Adipocyte (in vitro differentiated cells): ENCODE data around the gene CYP2B6.
"Not testable (repeated sequence)": the region's sequence is repeated elsewhere in the genome, so short reads cannot be mapped to it uniquely, and the experiment has no call there.

Experiments used
- DNase-seq: peaks from one replicate; pipeline ENCODE4 v3.0.0-alpha.2; 2015; ENCODE audit warnings: low read depth
- H3K27me3 ChIP-seq: replicated peaks from 2 replicates; pipeline ENCODE4 v1.7.0; 2013; ENCODE audit warnings: mild to moderate bottlenecking, low read length, moderate library complexity; ENCODE audit not compliant: control insufficient read depth, insufficient read depth
- H3K36me3 ChIP-seq: 2 replicates; pipeline ENCODE4 v1.7.0; 2013; ENCODE audit warnings: low read length, mild to moderate bottlenecking, moderate library complexity; ENCODE audit not compliant: control insufficient read depth, insufficient read depth, severe bottlenecking
- H3K4me1 ChIP-seq: 2 replicates; pipeline ENCODE4 v1.7.0; 2013; ENCODE audit warnings: mild to moderate bottlenecking, low read length, moderate library complexity; ENCODE audit not compliant: control insufficient read depth, insufficient read depth
- H3K4me3 ChIP-seq: 2 replicates; pipeline ENCODE4 v1.7.0; 2013; ENCODE audit warnings: mild to moderate bottlenecking, low read length, moderate library complexity
- H3K9ac ChIP-seq: 2 replicates; pipeline ENCODE4 v1.7.0; 2013; ENCODE audit warnings: mild to moderate bottlenecking, low read length, moderate library complexity
- H3K9me3 ChIP-seq: 2 replicates; pipeline ENCODE4 v1.7.0; 2013; ENCODE audit warnings: mild to moderate bottlenecking, low read length, moderate library complexity; ENCODE audit not compliant: control insufficient read depth

Gene CYP2B6

DNA sequence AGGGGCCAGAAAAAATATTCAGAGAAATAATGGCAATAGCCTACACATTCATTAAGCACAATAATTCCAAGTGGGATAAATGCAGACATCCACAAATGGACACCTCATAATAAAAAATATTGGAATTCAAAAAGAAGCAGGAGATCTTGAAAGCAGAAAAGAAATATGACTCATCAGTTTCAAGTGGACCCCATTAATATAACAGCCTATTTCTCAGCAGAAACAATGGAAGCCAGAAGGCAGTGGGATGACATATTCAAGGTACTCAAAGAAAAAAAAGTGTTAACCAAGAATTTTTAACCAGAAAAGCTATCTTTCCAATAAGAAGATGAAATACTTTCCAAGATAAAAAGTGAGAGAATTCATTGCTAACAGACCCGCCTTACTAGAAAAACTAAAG lies 48.7 kb downstream of the CYP2B6 start:
- Histone ChIP-seq H3K9ac (no peak overlapping the region), H3K4me1 (no peaks in the 10 kb centered on the region), H3K27me3 (no peaks in the 10 kb centered on the region), H3K4me3 (no peak overlapping the region), H3K36me3 (no peaks in the 10 kb centered on the region), H3K9me3 (peaks cover 8% of the 10 kb centered on the region)
- no peak for DNase-seq

DNA sequence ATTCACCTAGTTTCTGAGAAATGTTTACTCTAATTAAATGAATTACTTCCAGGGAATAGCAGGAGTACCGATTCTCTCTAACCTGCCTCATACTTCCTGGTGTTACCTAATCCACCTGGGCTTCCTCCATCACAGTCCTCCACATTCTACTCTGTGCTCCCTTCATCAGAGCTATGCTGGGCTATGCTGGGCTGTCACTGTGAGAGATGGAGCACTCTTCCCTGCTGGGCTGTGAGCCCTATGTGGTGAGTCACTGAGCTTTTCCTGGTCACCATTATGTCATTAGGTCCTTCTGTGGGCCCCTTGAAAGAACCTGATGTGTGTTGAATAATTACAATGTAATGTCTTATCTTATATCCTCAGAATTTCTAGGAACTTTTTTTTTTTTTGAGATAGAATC lies 54.0 kb downstream of the CYP2B6 start:
- not testable (repeated sequence) for H3K4me3 ChIP-seq, H3K9ac ChIP-seq, H3K36me3 ChIP-seq, DNase-seq, H3K9me3 ChIP-seq, H3K27me3 ChIP-seq, H3K4me1 ChIP-seq

DNA sequence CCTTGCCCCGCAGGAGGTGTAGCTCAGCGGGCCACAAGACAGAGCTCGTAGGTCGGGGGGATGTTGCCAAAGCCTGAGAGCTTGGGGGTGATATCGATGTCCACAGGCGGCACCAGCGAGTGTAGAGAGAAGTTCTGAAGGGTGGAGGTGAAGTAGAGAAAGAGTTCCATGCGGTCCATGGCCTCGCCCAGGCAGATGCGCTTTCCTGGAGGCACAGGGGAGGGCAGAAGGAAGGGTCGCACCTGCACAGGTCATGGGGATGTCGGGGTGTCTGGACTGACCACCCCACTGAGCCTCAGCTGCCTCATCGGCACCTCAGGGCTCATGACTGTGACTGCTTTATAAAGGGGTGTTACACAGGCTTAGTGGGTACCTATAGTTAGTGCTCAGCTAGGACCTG lies 59.3 kb downstream of the CYP2B6 start:
- no peaks in the 10 kb centered on the region for H3K4me1 ChIP-seq
- no peak for DNase-seq
- H3K36me3 ChIP-seq: no peaks in the 10 kb centered on the region
- H3K4me3 ChIP-seq: no peak overlapping the region
- no peak overlapping the region for H3K9ac ChIP-seq
- no peaks in the 10 kb centered on the region for H3K9me3 ChIP-seq
- peaks cover 3% of the 10 kb centered on the region for H3K27me3 ChIP-seq

DNA sequence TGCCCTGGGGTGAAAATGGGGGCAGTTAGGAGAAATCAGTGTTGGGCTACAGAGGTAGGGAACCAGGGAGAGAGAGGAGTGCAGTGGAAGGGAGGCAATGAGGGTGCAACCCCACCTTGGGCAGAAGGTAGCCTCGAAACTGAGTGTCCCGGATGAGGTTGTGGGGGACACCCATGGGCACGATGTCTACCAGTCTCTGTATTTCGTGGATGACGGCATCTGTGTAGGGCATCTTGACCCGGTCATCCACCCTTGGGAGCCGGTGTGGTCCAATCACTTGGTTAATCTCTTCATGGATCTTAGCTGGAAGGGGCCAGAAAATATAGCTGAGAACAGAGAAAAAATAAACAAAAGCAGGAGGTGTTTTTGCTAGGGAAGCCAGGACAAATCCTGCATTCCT lies 61.1 kb downstream of the CYP2B6 start:
- not testable (repeated sequence) for H3K27me3 ChIP-seq, H3K36me3 ChIP-seq, H3K9me3 ChIP-seq, H3K4me1 ChIP-seq, DNase-seq, H3K9ac ChIP-seq, H3K4me3 ChIP-seq

GRCh38 chr19:41053331-41053730 lies 62.2 kb downstream of the CYP2B6 start:
- H3K36me3 ChIP-seq, H3K27me3 ChIP-seq, H3K9me3 ChIP-seq, H3K9ac ChIP-seq, DNase-seq, H3K4me3 ChIP-seq, H3K4me1 ChIP-seq: not testable (repeated sequence)

DNA sequence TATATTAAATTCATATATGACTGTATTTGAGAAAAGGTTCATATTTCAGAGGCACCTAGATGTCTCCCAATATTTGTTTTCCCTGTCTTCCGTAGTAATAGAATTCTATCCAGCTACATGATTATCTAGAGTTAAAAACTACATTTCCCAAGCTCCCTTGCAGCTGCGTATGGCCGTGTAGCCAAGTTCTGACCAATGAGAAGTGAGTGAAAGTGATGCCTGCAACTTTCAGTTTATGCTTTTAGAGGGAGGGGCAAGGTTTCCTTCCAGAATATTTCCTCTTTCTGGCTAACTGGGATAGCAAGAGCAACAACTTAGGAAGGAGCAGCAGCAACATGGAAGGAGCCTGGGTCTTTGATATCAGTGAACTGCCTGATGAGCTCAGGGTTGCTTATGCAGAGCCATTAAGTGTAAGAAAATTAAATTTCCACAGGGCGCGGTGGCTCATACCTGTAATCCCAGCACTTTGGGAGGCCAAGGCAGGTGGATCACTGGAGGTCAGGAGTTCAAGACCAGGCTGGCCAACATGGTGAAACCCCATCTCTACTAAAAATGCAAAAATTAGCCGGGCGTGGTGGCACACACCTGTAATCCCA lies 74.0 kb downstream of the CYP2B6 start:
- no peak overlapping the region for H3K4me3 ChIP-seq
- H3K4me1 ChIP-seq: no peaks in the 10 kb centered on the region
- H3K9me3 ChIP-seq: no peaks in the 10 kb centered on the region
- H3K27me3 ChIP-seq: peaks cover 16% of the 10 kb centered on the region
- H3K36me3 ChIP-seq: no peaks in the 10 kb centered on the region
- no peak overlapping the region for H3K9ac ChIP-seq
- peak; percentile 5 for DNase-seq
